ENCODE data around the gene MSI2.

MSI2 gene

DNA sequence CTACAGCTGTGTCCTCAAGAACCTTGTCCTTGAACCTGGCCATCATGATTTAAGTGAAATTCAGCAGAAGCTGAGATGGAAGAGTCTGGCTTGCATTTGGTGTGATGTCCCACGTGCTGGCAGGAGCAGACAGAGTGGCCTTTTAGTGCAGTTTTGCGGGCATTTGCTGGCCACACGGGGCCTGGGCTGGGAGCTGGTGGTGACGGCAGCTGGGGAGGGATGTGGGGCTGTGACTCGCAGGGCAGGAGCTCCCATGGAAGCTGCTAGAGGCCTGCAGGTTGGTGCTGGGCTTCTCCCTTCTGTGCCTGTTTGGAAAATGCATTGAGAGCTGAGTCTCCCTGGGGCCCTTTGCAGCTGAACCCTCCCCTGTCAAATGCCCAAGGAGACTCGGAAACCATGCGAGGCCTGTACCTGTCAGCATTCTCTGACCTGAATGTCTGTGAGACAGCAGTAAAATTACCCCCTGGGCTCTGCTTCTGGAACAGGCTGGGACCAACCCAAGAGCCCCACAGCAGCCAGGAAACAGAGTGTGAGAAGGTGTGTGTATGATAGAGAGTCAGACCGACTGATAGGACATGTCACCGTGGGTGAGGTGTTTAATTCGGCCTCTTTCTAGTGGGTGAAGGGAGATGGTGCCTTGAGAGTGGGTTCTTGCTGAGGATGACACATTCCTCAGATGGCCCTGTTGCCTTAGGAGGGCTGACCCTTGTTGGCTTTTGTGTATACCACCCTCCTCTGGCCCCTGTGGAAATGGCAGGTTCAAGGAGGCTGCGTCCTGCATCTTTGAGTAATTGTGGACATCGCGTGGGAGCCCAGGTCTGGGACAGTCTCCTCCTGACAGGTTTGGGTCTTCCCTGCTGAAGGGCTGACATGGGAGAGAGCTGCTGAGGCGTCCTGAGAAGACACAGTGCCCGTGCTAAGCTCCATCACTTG, 145.5 kb downstream of the MSI2 start:
- no peak for DNase-seq

DNA sequence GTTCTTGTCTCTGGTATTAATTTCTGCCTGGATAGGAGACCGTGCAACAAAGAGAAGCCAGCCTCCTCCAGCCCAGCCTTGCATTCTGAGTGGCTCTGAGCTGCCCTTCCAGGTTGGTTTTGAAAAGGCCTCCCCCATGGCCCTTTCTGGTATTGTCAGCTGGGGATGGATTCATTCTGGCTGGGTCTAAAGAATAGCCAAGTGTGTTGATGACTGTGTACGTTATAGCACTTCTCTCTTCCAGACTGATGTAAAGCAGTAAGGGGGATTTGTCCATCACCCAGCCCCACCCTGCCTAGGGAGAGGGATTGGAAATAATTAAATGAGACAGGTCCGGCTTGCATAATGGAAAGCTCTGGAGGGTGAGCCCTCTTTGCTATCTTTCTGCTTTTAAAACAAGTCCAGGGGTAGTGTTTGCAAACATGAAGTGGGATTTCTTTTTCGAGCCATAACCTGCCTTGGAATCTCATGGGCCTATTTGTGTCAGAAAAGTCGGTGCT, 146.4 kb downstream of the MSI2 start:
- DNase-seq, result no peak

GRCh38 chr17:57403236-57403635, 146.9 kb downstream of the MSI2 start:
- DNase-seq, result no peak

- DNase-seq, result no peak
Measured at GRCh38 chr17:57404073-57404472, 147.8 kb downstream of the MSI2 start.

DNA sequence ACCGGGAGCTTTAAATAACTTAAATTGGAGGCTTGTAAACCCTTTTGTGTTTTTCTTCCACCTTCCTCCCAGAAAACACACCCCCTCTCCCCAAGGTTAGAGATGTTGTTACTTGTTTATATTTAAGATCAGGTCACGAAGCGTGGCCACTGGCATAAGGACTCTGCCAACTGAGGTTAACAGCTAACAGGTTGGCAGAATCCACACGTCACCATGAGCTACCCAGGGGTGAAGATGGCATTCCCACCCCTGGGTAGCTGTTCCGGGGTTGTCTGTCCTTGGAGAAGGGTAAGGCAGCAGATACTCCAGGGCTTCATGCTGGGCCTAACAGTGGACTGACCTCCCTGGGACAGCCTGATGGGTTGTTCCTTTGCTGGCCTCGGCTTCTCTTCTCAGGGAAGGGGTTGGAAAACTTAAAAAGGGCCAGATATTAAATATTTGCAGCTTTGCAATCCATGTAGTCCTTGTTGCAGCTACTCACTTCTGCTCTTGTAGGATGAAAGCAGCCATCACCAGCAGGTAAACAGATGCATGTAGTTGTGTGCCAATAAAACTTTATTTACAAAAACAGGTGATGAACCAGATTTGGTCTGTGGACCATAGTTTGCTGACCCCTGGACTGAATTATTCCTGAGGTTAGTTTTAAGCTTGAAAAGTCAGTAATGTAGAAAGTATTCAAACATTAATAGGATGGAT, 148.6 kb downstream of the MSI2 start:
- DNase-seq, result no peak

GRCh38 chr17:57405491-57406072, 149.3 kb downstream of the MSI2 start:
- DNase-seq, result no peak

DNA sequence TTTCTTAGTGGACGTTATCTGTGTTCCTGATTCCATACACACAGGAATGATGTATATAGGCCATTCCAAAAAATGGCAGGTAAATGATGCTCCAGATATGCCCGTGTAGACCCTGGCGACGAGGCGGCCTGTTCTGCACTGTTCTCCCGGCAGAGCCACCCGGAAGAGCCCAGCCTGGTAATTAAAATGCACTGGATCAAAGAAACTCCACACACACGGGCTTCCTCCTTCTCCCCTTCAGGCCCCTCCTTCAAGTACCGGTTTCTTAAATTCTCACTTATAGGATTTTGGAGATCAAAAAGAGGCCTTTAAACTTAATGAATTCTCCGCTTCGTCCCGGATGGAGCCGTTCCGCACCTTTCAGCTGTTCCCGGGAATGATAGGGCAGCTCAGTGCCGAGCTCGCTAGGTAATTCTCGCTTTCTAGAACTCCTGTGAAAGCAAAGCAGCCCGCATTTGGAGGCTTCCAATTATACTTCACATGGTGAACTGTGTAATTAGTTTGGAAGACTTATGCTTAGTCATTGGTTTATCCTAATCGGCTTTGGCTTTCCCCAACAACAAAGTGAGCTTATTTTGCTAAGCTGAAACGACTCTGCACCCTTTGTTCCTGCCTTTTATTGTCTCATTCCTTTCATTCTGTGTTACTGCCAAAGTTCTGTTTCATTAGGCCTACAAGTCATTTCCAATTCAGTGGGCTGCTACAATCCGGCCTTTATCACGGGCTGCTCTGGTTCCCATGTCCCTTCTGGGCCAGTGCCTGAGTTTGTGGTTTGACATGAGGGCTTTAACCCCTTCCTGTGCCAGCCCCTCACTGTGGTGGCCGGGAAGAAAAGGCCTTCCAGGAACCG, 150.0 kb downstream of the MSI2 start:
- DNase-seq, result no peak

DNA sequence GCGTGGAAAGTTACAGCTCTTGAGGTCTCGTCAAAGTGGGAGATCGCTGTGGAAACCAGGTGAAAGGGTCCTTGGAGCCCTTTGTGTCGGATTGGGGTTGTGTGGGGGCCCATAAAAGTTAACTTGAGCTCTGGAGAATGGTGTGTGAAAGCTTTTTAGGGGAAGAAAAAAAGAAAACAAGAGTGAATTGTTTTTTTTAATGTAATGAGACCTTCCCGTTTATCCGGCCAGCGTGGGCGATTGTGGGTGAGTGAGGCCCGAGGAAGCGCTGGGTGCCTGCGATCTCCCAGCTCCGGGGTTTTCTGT, 150.6 kb downstream of the MSI2 start:
- no peak for DNase-seq

DNA sequence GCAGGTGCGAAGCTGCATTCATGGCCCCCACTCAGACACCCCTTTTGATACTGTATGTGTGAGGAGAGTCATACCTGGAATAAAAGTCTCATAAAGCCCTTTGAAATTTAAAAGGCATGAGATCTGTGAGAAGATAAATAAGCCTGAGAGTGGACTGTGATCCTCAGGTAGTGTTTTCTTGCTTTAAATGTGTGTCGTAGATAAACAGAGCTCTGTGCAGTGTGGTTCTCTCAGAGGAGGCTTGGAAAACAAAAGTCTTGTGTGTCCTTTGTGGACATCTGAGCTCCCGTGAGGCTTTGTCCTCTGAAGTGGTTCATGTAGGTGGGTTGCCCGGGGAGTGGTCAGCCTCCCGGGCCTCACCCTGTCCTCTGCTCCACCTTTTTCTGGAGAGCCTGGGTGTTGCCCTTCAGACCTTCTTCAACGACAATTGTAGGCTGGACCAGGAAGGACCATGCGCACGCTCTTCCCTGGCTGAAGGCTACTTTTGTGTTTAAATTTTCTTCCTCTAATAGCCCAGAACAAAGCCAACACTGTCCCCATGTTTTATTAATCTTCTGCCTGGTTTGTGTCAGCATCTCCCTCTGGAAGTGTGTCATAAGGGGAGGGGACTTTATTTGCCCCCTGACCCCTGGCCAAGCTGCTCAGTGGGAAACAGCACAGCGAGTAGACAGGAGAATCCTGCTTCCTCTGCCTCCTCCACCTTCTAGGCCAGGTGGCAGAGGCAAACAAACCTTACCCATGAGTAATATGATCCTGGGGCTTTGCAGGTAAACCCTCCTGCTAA, 151.2 kb downstream of the MSI2 start:
- DNase-seq, result no peak

DNA sequence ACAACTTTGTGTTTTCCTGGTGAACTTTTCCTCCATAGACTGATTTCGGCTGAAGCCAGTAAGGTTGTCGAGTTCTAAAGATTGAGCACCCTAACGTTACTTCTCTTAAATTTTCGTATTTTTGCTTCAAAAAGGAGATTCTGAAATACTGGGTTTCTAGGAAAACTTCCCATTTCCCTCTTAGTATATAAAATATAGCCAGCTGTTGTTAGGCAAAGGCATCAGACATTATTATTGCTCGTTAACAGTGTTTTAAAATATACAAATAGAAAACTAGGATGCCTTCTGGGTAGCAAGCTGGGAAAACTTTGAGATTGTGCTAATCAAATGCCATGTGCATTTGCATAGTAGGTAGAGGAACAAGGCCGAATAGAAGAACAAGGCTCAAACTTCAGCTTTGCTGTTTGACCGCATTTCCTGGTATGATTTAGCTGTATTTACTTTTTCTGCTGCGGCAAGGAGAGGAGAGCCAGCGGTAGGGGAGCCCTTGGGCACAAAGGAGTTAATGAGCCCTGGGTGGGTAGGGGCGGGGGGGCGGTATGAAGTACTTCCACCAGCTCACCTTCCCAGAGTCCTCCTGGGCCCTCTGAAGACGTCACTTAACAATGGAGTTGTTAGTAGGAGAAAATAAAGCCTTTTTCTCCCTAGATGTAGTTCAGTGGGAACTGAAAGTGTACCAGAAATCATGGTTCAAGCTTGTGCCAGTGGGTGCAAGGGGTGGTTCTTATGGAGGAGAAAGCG, 151.9 kb downstream of the MSI2 start:
- DNase-seq, result no peak

GRCh38 chr17:57410169-57410568, 153.8 kb downstream of the MSI2 start:
- DNase-seq, result no peak

GRCh38 chr17:57412520-57413096, 156.3 kb downstream of the MSI2 start:
- no peak for DNase-seq

- no peak for DNase-seq
Measured at GRCh38 chr17:57413848-57414651, 157.7 kb downstream of the MSI2 start.

DNA sequence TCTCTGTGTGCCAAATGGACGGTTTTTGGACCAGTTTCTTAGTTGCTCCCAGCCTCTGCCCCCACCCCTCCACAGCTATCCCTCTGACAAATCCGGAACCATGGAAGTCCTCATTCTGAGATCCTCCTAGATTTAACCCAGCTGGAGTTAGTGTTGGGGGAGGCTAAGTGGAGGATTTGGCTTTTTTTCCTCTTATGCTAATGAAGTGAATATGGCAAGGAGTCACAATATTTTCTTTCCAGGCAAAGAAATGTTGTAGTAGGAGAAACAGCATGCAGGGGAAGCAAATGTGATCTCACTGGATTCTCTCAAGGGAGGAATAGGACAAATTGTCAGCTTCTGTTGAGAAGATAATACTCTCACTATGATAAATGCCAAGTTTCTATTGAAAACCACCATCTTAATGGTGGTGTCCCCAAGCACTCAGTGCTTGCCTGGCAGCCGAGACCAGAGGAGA, 159.5 kb downstream of the MSI2 start:
- DNase-seq, result no peak

DNA sequence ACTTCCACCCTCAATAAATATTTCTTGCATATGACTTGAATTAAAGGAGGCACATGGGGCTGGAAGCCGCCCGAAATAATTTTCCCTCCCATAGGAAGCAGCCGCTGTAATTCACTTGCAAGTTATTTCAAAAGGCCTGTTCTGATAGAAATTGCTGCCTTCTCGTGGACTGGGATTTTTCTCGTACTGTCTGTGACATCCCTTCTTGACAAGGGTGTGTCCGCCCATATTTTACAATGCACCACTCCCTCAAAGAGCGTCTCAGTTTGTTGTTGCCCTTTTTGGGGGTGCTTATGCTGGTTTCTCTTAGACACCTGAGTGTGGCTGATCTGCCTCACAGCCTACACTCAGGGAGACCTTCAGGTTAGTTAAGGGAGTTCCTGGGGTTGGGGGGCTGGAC, 160.0 kb downstream of the MSI2 start:
- DNase-seq, result no peak

DNA sequence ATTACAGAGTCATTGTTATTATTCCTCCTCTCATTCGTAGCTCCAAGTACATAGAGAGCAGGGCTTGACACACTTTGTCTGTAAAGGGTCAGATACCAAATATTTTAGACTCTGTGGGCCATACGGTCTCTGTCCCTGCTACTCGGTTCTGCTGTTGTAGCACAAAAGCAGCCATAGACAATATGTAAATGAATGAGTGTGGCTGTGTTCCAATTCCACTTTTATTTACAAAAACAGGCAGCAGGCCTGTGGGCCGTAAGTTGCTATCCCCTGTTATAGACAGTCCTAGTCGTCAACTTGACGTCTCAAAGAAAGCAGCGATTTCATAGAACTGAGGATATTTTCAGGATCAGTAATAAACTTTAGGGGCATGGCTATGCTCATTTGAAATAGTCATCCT, 161.6 kb downstream of the MSI2 start:
- no peak for DNase-seq

DNA sequence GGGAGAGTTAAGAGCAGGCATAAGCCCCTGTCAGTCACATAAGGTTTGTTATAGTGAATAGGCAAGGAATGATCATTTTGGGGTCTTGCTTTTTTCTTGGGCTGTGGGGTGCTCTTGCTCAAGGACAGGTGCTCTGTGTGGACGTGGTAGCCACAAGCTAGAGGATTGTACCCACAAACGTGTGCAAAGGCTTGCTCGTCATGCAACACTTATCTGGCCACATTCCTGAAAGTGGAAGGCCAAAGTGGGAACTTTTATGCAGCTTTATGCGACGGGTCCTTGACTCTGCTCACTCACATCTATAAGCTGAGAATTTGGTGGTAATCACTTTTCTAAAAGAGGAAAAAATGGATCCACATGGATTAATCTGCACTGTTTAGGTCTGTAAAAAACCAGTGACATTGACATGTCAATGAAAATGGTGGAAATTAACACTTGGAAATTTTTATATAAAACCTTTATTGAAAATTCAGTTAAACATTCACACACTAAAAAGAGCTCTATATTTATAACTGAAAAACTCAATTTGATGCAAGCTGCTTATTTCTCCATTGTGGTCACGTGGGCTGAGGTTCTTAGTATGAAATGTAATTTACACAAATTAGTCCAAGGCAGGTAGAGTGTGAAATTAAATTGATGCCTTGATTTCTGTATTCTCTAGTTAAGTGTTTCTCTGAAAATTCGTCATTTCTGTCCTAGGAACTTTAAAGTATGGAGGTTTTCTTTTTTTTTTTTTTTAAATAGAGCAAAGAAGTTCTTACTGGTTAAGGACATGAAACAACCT, 162.3 kb downstream of the MSI2 start:
- DNase-seq, result no peak

DNA sequence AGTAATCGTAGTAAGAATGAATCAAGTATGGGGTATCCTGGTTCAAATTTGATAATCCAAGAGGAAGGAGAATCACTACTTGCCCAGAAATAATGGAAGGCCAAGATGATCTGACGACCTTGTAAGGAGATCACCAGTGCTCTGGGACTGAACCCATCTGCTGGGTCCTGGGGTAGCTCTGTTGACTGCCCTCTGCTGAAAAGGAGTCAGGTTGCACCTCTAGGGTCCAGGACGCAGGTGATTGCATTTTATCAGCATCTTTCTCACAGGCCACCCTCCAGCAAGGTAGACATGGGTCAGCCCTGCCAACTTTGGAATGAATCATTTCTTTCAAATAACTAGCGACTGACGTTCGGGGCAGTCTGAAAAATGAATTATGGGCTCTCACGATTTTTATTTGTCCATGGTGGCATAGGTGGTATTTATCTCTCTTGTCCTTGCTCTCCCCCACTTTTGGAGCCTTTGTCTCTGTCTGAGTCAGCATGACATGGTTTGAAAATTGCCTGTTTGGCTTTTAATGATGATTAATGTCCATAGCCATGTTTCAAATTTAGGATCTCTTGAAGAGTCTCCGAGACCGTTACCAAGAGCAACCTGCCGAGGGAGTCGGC, 163.7 kb downstream of the MSI2 start:
- no peak for DNase-seq

All from activated CD4-positive, CD25-positive, alpha-beta regulatory T cell treated with anti-CD3 and anti-CD28 coated beads, Interleukin-2, amount 50 U/mL, for 72 hours (primary cell).